Measurements from ENCODE around the gene HYOU1.
A peak's percentile ranks its signal among the peaks of the same experiment; 100 is the strongest.

Gene HYOU1

DNA sequence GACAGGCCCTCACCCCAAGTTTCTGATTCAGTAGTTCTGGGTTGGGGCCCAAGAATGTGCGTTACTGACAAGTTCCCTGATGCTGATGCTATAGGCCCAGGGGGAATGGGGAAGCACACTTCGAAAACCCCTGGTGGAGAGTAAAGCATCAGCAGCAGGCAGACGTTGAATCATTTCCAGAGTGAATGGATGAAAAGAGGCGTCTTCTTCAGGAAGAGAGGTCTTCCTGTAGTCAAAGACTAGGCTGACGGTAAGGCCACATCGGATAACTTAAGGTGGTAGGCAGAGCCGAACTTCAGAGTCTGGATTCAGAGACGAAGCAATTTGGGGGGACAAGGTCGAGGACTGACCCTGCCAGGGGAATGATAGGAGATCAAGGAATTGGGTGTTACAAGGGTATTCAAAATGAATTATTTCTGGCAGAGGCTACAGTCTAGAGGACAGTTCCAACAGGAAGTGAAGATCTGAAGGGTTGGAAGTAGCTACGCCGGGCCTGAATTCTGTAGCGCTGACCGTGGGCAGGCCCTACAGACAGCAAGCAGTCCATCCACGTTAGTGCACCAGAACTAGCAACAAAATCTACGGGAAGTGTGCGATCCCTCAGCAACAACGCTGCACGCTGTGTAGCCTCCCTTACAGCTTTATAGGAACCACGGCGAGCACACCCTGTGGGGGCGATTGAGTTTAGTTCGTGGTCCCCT lies 59.9 kb downstream of the HYOU1 start:
- Histone ChIP-seq H3K9me3 (ENCODE audit: severe bottlenecking) (no peaks in the 10 kb centered on the region), H3K36me3 (peaks cover 42% of the 10 kb centered on the region), H3K4me3 (ENCODE audit: low read depth, low read length) (peak overlapping the region; percentile 78), H3K27me3 (ENCODE audit: insufficient read depth, low read depth, severe bottlenecking) (no peaks in the 10 kb centered on the region), H3K27ac (peak overlapping the region; percentile 71)
- TF ChIP-seq, protein P1, sequence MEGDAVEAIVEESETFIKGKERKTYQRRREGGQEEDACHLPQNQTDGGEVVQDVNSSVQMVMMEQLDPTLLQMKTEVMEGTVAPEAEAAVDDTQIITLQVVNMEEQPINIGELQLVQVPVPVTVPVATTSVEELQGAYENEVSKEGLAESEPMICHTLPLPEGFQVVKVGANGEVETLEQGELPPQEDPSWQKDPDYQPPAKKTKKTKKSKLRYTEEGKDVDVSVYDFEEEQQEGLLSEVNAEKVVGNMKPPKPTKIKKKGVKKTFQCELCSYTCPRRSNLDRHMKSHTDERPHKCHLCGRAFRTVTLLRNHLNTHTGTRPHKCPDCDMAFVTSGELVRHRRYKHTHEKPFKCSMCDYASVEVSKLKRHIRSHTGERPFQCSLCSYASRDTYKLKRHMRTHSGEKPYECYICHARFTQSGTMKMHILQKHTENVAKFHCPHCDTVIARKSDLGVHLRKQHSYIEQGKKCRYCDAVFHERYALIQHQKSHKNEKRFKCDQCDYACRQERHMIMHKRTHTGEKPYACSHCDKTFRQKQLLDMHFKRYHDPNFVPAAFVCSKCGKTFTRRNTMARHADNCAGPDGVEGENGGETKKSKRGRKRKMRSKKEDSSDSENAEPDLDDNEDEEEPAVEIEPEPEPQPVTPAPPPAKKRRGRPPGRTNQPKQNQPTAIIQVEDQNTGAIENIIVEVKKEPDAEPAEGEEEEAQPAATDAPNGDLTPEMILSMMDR (IDR thresholded peaks at IDR 0.05; ENCODE audit: low read depth, low read length): no peak
- no peak for DNase-seq
